Measurements from ENCODE around the gene CDK19. TPM values are rescaled to one million over a fixed set of nuclear protein-coding genes. Genes with fewer than 3 reads are reported as not detected.

CDK19 gene
- total and polyA plus RNA-seq, 2 of the 4 experiments (the other 2 are of a cell fraction) = 6.0 to 6.8 TPM

DNA sequence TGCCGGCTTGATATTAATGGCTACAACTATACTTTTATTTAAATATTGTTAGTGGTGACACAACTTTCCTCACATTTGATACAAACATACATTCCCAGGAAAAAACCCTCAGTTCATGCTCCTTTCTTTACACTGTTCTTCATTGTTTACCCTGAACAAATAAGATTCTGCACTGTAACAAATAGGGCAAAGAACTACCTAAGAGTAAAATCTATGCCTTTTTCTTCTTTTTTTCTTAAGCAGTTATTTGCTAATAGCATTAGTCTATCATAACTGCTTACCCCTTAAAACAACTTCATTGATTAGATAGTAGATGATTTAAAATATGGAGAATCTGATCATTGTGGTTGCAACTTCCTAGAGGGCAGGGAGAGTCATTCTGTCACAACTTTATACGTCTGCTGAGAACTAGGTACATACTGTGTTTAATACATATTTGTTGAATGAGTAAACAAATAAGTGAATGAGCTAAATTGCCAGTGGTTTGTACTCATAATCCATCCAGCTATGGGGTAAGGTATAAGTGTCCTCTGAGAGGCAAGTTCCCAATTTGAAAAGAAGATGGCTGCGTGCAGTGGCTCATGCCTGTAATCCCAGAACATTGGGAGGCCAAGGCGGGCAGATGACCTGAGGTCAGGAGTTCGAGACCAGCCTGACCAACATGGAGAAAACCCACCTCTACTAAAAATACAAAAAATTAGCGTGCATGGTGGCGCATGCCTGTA lies 161.0 kb downstream of the CDK19 start:
- in situ Hi-C loops (cut with MboI; ENCODE audit: low sequenced_read_pairs) = no loop called here
- H4K91ac ChIP-seq (ENCODE audit: insufficient read depth, low read depth, low read length) = no peak overlapping the region
- TF ChIP-seq NFE2L2 (IDR thresholded peaks at IDR 0.05; ENCODE audit: low read depth, low read length) = no peak
- TF ChIP-seq, protein P1, sequence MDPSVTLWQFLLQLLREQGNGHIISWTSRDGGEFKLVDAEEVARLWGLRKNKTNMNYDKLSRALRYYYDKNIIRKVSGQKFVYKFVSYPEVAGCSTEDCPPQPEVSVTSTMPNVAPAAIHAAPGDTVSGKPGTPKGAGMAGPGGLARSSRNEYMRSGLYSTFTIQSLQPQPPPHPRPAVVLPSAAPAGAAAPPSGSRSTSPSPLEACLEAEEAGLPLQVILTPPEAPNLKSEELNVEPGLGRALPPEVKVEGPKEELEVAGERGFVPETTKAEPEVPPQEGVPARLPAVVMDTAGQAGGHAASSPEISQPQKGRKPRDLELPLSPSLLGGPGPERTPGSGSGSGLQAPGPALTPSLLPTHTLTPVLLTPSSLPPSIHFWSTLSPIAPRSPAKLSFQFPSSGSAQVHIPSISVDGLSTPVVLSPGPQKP (IDR thresholded peaks at IDR 0.05; ENCODE audit: borderline replicate concordance, low read depth, low read length) = no peak
- TF ChIP-seq CTCF (conservative IDR thresholded peaks at IDR 0.05; ENCODE audit: low read depth, low read length) = no peak
- no peak for TF ChIP-seq MAZ (IDR thresholded peaks at IDR 0.05; ENCODE audit: borderline replicate concordance, low read depth, low read length)
- TF ChIP-seq CEBPB (IDR thresholded peaks at IDR 0.05; ENCODE audit: low read depth, low read length) = no peak
- no peak for TF ChIP-seq CHD1 (IDR thresholded peaks at IDR 0.05; ENCODE audit: low read depth, low read length)
- TF ChIP-seq RAD21 (IDR thresholded peaks at IDR 0.05; ENCODE audit: low read length) = no peak
- TF ChIP-seq, protein P2, sequence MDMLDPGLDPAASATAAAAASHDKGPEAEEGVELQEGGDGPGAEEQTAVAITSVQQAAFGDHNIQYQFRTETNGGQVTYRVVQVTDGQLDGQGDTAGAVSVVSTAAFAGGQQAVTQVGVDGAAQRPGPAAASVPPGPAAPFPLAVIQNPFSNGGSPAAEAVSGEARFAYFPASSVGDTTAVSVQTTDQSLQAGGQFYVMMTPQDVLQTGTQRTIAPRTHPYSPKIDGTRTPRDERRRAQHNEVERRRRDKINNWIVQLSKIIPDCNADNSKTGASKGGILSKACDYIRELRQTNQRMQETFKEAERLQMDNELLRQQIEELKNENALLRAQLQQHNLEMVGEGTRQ (IDR thresholded peaks at IDR 0.05; ENCODE audit: low read depth, low read length) = no peak
- no peak for TF ChIP-seq MXI1 (IDR thresholded peaks at IDR 0.05; ENCODE audit: borderline replicate concordance, low read depth, low read length)
- TF ChIP-seq FOS (IDR thresholded peaks at IDR 0.05; ENCODE audit: low read depth, low read length) = no peak
- H2AK5ac ChIP-seq (ENCODE audit: low read depth, low read length) = no peak overlapping the region
- no peak overlapping the region for H2AFZ ChIP-seq (replicated peaks; ENCODE audit: low read length, poor library complexity)
- H4K5ac ChIP-seq (ENCODE audit: low read depth, low read length) = no peak overlapping the region
- ATAC-seq (ENCODE audit: low read depth) (no peak), DNase-seq (peak; percentile 25)
- no peak overlapping the region for H2BK120ac ChIP-seq (ENCODE audit: low read depth, low read length)
- H3K4me1 ChIP-seq (ENCODE audit: control insufficient read depth, insufficient read depth, low read length) = no peaks in the 10 kb centered on the region; the same call in 1 of the 2 replicates
- no peaks in the 10 kb centered on the region for H3K79me1 ChIP-seq (ENCODE audit: low read depth in 1 of 2, low read length in 2 of 2)
- no peak overlapping the region for H2AK9ac ChIP-seq (replicated peaks; ENCODE audit: low read depth, low read length, poor library complexity)
- no peaks in the 10 kb centered on the region for H3K27me3 ChIP-seq (ENCODE audit: control insufficient read depth, insufficient read depth, low read length)
- no peak overlapping the region for H3K9ac ChIP-seq (ENCODE audit: low read depth, low read length)
- no peak overlapping the region for H4K8ac ChIP-seq (ENCODE audit: low read depth in 2 of 2, low read length in 2 of 2)
- no peak overlapping the region for H3K18ac ChIP-seq (ENCODE audit: low read depth, low read length)
- H2BK15ac ChIP-seq (ENCODE audit: low read depth, low read length) = no peak overlapping the region
- H3K36me3 ChIP-seq (ENCODE audit: control insufficient read depth, insufficient read depth, low read length) = no peaks in the 10 kb centered on the region
- intact Hi-C loops (cut with micrococcal nuclease) = no loop called here
- dilution Hi-C loops (cut with HindIII; ENCODE audit: low sequenced_read_pairs, unreplicated experiment) = no loop called here
- no peaks in the 10 kb centered on the region for H4K20me1 ChIP-seq (ENCODE audit: insufficient read depth, low read length)
- BruUV-seq (replicated peaks) = no TSS peak
- no peak overlapping the region for H3K4ac ChIP-seq (ENCODE audit: low read depth, low read length)
- no peak overlapping the region for H2BK20ac ChIP-seq (ENCODE audit: low read depth, low read length)
- no peaks in the 10 kb centered on the region for H3K9me3 ChIP-seq (ENCODE audit: control insufficient read depth, insufficient read depth, low read length)
- ChIA-PET POLR2A (ENCODE audit: unreplicated experiment) (no interaction called here), CTCF (no interaction called here)
- no peak overlapping the region for H3K4me2 ChIP-seq (ENCODE audit: low read depth, low read length)
- H2BK5ac ChIP-seq (ENCODE audit: low read depth, low read length, poor library complexity, severe bottlenecking) = no peak overlapping the region
- no peaks in the 10 kb centered on the region for H3K9me1 ChIP-seq (ENCODE audit: insufficient read depth, low read length)
- no peak overlapping the region for H3K14ac ChIP-seq (replicated peaks; ENCODE audit: low read depth, low read length)
- 100% methylated on average over 1 of the region's 7 CpGs; no CpG with 5 or more reads in 1 of the 2 experiments for WGBS, 2 experiments (ENCODE audit: extremely low coverage in 2 of 2, insufficient read length in 1 of 2)
- H3K27ac ChIP-seq (ENCODE audit: insufficient read depth, low read length) = no peak overlapping the region
- no peak overlapping the region for H3K23ac ChIP-seq (ENCODE audit: low read depth, low read length)
- no peak overlapping the region for H3K4me3 ChIP-seq (ENCODE audit: insufficient read depth, low read depth, low read length)
- no peak overlapping the region for H3K56ac ChIP-seq (ENCODE audit: extremely low read depth, insufficient read depth, low read length)

All from IMR-90 (cell line).